ENCODE results near the gene HMGA1.

HMGA1 gene

DNA sequence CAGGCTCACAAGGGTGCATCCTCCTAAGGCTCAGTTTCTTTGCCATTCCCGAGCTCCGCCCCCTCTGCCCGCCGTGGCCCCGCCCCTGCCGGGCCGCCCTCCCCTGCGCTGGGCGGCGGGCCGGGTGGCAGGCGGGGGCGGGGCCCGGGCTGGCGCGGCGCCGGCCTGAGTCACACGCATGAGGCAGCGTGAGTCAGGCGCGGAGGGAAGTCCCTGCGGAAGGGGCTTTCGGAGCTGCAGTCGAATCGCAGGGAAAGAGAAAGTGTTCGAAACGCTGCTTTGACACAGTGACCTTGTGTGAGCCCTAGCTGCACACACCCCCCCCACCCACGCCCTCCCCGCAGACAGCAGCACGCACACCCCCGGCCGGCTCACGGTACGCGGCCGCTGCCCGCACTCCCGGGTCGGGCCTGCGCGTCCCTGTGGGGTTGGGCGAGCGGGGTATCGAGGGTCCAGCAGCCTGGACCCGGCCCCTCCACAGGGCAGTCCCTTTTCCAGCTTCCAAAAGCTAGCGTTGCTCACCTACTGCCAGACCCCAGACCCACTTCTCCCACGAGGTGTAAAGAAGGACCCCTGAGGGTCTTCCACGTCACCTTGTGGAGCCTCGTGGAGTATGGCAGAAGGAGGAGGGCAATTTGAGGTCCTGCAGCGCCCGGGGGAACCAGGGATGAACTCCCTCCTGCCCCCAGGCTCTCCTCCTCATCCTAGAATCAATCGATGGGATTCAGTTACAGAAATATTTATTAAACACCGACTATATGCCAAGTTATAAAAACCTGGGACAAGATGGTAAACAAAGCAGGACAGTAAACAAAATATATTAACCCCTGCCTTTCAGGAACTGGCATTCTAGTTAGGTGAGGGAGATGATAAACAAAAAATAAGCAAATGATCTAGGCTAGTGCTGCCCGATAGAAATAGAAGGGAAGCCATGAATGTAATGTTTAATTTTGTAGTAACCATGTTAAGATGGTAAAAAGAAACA, 12.4 kb upstream of the HMGA1 start:
- DNase-seq: peak; percentile 79 to 84

DNA sequence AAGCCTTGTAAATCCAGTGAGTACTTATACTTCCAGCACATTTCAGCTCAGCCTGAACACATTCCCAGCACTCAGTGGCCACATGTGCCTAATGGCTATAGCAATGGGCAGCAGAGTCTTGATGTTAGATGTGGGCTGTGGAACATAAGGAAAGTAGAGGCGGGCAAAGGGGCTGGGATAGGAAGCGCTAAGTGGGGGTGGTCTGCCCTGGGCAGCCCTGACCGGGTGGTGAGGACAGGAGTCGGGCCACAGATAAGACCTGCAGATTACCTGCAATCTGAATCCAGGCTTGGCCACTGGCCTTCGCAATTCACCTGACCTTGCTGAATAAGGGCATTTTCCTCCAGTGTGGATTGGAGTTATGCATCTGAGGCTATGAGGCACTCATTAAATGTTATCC, 11.1 kb upstream of the HMGA1 start:
- no peak for DNase-seq

DNA sequence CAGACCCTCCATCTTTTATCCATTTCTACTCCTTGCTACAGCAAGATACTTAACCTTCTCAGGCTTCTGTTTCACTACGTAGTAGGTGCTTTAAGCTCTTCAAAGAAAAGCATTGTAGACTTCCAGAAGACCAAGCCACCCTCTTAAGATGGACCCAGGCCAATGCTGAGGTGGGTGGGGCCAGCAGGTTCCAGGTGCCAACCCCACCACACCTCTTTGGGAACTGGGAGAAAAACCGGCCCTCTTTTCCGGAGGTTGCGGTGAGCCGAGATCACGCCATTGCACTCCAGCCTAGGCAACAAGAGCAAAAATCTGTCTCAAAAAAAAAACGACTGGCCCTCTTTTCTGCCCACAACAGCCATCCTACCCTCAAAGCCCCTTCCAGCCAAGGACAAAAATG, 10.6 kb upstream of the HMGA1 start:
- no peak for DNase-seq

GRCh38 chr6:34226731-34227586, 9.7 kb upstream of the HMGA1 start:
- no peak for DNase-seq

DNA sequence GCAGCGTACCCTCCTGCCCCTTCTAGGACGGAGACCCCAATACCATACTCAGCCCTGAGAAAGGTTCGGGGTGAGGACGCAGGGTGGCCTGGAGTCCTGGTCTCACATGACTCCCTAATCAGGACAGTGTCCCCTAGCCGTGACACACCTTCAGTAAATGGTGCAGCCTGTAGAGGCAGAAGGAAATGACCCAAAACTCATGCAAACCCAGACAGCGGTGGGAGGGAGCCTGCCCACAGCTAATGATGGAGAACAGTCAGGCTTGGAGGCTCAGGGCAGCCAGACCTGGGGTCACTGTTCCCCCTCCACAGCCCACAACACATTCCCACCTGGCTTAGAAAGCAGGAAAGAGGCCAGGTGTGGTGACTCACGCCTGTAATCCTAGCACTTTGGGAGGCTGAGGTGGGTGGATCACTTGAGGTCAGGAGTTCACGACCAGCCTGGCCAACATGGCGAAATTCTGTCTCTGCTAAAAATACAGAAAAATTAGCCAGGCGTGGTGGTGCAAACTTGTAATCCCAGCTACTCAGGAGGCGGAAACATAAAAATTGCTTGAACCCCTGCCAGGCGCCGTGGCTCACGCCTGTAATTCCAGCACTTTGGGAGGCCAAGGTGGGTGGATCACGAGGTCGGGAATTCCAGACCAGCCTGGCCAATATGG, 8.8 kb upstream of the HMGA1 start:
- DNase-seq: no peak

DNA sequence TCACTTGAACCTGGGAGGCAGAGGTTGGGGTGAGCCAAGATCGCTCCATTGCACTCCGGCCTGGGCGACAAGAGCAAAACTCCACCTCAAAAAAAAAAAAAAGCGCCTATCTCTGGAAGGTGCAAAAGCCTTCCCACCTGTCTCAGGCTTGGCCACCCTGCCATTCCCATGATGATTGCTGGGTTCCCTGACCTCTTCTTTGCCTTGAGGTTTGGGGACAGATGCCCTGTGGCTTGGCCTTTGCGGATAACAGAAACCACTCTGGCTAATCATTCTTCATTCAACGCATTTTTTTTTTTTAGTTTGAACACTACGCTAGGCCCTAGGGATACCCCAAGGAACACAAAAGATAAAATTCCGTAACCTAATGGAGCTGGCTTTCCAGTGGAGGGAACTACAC, 6.8 kb upstream of the HMGA1 start:
- DNase-seq: no peak

DNA sequence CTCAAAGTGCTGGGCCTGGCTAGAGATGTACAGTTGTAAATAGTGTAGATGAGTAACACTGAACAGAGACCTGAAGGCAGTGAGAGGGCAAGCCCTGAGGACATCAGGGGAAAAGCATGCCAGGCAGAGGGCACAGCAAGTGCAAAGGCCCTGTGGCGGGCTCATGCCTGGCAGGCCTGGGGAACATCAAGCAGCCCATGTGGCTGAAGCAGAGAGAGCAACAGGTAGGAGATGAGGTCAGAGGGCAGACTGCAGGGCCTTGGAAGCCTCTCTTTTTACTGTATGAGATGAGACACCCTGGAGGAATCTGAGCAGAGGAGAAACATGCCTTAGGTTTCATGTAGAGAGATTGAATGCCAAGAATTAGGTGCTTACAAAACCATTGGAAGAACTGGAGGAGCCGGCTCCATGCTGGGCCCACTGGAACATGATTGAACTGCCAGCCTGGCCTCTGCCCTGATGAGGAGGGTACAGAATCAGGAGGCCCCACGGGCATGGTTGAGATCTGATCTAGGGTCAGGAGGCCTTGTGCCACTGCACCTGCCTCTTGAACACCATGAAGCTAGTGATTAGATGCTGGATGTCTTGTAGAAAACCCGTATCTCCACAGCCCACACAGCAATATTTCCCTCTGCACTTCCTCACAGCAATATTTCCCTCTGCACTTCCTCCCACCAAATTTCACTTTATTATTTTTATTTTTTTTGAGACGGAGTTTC, 5.9 kb upstream of the HMGA1 start:
- DNase-seq: no peak

DNA sequence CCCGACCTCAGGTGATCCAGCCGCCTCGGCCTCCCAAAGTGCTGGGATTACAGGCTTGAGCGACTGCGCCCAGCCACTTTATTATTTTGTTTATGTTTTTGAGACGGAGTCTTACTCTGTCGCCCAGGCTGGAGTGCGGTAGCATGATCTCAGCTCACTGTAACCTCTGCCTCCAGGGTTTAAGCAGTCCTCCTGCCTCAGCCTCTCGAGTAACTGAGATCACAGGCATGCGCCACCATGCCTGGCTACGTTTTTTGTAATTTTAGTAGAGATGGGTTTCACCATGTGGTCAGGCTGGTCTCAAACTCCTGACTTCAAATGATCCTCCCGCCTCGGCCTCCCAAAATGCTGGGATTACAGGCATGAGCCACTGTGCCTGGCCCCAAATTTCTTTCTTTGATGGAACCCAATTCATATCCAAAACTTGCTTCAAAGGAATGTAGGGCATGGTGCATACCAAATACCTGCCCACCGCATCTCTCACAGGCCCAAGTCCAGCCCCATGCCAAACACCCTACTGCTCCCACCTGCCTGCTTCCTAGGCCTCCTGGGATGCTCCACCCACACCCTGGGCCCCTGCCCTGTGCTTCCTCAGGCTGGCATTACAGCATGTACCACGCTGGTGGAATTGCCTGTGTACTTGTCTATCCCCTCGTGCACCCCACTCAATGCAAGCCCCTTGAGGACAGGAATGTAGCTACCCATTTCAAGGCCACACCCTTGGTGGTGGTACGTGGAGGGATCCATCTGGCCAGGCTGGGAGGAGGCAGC, 4.9 kb upstream of the HMGA1 start:
- DNase-seq: no peak

DNA sequence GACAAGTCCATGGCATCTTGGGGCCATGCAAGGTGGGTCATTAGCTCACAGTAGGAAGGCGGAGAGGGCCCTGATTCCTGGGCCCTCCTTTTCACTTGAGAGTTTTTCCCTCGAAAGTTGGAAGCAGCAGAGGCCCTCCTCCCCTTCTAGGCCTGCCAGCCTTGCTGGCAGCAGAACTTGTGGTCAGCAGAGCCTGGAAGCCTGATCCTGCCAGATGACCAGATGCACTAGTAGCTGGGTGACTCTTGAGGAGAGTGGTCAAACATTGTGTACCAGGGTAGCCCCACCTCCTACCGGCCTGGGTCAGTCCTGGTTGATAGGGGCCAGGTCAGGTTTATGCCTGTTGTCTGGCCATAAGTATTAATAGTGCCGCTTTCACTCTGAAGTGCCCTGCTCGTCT, 3.8 kb upstream of the HMGA1 start:
- no peak for DNase-seq

DNA sequence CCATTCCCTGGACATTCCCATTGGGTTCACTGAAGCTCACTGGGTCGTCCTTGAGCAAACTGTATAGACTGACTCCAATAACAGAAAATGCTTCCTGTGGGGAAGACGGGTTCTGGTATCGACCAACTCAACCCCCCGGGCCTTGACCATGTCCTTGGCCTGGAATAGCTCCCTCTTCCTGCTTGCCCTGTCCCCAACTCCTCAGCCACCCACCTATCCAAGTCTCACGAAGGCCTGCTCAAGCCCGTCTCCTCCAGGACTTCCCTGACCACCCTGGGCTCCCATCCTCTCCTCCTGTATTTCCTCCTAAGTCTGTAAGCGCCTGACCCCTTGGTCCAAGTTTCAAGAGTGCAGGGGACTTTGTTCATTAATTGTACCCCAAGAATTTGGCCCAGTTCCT, 2.8 kb upstream of the HMGA1 start:
- no peak for DNase-seq

DNA sequence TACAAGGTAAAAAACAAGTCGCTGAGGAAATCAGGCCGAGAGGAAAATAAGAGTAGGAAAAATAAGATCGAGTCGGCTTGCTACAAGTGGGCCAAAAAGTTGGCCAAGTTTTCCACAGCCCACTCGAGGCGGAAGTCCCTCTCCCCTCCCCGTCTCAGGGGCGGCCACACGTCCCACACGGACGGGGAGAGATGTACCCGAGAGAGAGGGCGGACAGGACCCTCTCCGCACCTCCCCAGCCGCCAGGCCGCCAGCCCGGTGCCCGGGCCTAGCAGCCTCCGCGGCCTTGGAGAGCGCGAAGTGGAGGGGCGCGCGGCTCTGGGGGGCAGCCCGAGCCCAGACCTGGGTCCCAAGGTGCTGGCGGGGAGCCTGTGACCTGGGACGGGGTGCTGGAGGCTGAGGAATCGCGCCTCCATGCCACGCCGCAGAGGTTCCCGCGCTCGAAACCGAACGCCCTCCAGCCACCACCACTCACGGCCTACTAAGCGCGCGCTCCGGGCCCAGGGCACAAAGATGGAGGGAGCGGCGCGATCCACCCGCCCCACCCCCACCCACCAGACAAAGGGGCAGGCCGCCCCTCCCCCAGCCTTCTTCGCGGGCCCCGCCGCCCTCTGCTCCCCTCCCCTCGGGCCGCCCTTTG, 1.9 kb upstream of the HMGA1 start:
- no peak for DNase-seq

- DNase-seq: no peak
Observed at GRCh38 chr6:34235307-34236130, 1.2 kb upstream of the HMGA1 start.

GRCh38 chr6:34236131-34236442, 586 bp upstream of the HMGA1 start:
- no peak for DNase-seq

GRCh38 chr6:34237316-34237721, 646 bp downstream of the HMGA1 start:
- DNase-seq: peak in 1 of 2 experiments; percentile 25

- DNase-seq: peak; percentile 30 to 63
Observed at GRCh38 chr6:34237722-34238584, 1.3 kb downstream of the HMGA1 start.

DNA sequence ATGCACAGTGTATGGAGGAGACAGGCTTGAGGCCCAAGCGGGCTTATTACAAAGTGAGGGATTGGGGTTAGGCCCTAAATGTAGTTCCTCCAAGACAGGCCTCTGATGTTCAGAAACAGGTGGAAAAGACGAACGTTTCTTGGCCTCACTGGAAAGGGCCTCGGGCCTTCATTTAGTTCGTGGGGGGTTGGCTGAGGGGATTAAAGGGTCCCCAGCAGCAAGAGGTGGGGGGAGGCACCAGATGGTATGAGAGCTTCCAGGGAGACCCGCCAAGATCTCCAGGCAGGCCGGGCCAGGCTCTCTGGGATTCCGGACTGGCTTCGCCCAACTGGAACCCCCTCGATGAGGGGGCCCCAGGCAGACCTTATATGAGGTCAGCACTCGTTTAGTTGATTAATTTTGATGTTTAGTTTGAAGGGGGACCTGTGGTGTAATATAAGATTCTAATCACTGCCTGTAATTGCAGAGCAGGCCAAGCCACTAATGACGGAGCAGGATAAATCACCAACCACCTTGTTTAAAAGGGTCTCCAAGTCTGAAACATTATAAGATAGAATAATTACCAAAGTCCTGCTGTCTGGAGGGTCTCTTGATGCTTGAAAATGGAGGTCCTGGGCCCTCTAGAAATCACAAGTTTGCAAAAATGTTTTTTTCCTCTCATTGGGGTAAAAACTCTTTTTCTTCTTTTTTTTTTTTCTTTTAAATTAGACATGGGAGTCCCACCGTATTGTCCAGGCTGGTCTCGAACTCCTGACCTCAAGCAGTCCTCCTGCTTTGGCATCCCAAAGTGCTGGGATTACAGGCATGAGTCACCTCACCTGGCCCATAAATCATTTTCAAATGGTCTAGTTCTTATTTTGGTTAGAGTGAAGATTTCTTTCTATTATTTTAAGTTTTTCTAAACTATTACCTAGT, 2.2 kb downstream of the HMGA1 start:
- DNase-seq: no peak

DNA sequence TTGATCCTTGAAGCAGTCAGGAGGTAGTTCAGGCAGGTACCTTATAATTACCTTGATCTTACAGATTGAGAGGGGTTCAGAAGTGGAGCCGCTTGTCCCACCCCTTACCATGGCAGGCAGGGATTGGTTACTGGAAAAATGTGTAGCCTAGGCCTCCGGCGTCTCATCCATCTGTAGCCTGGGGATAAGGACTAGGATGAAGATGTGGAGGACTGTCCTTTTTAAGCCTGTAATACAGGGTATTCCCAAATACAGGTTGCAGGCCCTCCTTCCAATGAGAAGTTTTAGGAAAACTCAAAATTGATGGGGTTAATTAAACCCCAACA, 2.8 kb downstream of the HMGA1 start:
- no peak for DNase-seq

GRCh38 chr6:34239893-34240292, 3.2 kb downstream of the HMGA1 start:
- DNase-seq: no peak

Measured in SHP77 (cell line).